Fibroblast of upper back skin (primary cell): Measurements from ENCODE around the gene CDK11A.
"Not testable (repeated sequence)": the region's sequence is repeated elsewhere in the genome, so short reads cannot be mapped to it uniquely, and the experiment has no call there.

Experiments used
- DNase-seq: peaks from one replicate; pipeline ENCODE4 v3.0.0-alpha.2; 2013

CDK11A gene

DNA sequence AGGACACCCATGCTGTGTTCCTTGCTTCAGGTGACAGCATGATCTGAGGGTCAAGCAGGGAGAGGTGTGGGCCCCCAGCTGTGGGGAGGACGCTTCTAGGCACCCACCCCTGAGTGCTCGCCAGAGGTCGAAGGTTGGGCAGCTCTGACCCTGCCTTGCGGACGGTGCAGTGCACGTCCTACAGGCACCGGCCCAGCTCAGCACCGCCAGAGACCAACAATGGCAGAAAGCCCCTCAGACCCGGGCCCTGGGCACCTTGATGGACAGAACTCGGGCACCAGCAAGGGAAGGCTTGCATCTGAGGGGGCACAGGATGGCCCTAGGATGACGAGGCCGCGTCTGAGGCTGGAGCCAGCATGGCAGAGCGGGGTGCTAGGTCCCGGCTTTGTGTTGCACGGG is 29.4 kb upstream of the CDK11A start:
- DNase-seq = no peak

DNA sequence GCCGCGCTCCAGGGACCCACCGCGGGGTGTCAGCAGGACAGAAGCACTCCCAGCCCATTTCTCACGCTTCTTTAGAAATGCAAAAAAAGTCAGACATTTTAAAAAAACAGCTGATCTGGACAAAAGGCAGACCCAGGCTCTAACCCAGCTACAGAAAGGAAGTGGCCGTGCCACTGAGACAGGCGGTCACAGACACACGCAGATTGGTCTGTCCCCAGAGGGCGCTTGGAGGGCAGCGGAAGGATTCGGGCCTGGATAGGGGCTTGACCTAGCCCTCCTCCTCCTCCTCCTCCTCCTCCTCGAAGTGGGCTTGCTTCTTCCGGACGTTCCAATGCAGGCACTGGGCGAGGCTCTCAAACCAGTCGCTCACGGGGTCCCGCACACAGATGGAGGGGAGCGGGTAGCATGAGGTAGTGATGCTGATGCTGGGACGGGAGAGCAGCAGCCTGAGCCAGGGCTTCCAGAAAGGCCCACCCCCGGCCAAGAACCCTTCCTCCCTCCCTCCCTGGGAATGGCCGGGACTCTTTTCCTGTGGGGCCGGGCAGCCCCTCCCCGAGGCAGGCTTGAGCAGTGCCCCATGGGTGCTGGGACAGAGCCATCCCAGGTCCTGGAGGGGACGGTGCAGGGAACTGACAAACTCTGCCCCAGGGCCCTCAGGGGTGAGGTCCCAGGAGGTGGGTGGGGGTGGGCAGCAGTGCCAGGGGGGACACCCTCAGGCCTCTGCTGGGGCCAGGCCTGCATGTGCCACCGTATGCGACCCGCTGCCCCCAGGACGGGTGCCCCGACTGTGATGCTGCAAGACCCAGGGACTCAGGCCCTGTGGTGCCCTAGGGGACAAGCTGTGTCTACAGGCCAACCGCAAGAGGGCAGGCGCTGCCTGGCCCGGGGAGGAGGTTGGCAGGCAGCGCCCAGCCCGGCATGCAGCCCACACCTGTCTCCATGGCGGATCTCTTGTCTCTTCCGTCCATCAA is 28.8 kb upstream of the CDK11A start:
- no peak for DNase-seq

DNA sequence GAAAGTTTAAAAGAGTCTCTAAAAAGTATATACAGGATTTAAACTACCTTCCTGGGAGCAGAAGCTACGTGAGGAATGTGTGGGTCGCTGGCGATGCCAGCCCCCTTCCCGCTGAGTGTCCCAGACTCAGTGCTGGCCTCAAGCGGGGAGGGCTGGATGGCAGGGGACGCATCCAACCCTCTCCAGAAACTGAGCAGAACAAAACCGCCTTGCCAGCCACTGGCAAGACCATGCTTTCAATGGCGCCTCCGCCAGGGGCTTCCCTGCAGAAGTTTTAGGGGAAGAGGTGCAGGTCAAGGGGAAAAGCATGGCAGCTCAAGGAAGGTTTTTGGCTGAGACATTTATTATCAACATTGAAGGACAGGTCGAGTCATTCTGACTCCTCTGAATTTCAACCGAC is 28.0 kb upstream of the CDK11A start:
- no peak for DNase-seq

DNA sequence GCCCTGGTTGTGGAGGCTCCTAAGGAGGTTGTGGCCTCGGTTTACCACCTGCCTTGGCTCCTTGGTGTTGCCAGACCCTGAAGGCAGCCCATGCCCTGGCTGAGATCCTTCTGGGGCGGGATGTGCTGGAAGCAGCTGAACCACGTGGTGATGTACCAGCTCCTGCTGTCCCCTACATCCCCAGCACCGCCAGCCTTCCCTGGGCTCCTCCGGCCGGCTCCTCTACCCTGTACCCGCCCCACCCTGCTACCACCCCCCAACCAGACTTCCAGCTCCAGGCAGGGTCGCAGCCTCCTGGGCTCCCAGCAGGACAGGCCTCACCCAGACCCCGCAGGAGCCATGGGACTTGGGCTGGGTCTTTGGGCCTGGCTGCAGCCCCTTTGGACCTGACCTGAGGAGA is 25.8 kb upstream of the CDK11A start:
- not testable (repeated sequence) for DNase-seq

DNA sequence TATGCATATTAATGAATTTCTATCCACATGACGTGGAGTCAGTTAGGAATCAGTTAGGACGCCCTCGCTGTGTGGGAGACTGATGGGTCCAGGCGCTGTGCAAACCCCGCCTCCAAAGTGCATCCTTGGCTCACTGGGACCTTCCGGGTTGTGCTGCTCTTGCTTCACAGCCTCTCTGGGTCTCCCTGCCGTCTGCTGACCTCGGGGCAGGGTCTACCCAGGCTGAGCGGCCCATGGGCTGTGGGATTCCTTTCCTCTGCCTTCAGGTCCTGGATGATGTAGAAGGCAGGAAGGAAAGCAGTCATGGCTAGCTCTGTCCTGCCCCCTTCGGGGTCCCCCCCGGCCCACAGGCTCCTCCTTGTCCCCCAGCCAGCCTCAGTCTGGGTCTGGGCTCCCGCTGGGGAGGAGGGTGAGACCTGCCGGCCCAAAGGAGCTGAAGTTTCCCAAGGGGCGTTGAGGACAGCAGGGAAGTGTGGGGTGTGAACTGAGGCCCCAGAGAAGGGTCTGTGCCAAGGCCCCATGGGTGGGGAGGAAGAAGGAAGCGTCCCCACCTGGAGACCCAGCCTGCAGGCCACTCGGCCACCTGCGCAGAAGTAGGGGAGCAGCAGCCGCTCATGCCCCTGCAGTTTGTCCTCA is 24.6 kb upstream of the CDK11A start:
- no peak for DNase-seq

DNA sequence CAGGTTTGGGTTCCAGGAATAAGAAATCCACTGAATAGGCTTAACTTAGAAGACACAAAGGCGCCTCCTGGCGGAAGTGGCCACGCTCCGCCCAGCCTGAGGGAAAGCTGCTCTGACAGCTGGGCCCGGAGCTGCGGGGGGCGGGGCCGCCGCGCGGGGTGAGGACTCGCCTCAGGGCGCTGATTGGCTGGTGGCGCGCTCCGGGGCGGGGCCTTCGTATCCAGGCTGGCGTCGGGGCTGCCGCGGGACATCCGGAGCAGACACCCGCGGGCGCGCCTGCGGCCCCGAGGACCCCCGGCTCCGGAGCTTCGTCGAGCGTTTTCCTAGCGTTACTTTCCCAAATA is 22.4 kb upstream of the CDK11A start:
- not testable (repeated sequence) for DNase-seq

DNA sequence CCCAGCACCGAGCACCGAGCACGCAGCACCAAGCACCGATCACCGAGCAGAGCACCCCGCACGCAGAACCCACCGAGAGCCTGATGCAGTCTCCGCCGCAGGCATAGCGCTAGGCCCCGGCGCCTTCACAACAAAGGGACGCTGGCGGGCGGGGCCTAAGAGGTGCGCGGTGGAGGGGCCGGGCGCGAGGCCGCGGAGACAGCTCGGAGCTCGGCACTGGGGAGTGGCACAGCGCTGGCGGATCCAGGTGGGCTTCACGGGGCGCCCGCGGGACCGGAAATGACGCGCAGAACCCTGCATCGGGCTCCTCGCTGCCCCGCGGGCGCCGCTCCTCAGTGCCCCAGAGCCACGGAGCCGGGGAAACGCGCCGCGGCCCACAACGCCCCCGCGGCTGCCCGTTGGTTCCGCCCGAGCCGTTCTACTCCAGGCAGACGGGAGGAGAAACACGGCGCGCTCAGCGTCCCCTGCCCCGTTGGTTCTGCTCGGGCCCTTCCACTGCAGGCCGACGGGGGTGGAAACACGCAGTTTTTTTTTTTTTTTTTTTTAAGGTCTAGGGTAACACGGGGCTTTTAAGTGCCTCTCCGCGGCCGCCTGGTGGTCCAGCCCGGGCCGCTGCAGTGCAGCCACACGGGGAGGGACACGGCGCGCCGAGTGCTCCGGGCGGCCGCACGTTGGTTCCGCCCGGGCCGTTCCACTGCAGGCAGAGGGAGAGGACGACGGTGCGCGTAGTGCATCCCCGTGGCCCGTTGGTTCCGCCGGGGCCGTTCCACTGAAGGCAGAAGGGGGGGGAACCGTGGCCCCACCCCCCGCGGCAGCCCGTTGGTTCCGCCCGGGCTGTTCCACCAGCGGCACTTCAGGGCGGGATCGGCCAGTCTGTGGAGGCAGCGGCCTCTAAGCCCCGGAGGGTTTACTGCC is 21.8 kb upstream of the CDK11A start:
- DNase-seq = peak; percentile 70

DNA sequence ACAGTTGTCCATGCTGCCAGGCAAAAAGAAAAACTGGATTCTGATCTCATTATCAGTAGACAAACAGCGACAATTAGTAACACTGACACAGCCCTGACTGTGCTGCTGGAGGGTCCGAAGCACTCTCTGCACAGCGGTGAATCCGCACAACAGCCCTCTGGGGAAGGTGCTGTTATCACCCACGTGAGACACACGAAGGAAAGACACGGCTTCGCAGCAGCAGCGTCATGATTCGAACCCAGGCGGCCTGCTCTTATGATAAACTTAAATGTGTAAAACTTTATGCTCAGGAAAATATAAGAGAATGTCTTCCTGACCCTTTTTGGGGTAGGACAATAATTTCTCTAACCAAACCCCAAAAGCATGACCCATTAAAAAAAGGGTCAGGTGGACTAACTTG is 18.4 kb upstream of the CDK11A start:
- not testable (repeated sequence) for DNase-seq

DNA sequence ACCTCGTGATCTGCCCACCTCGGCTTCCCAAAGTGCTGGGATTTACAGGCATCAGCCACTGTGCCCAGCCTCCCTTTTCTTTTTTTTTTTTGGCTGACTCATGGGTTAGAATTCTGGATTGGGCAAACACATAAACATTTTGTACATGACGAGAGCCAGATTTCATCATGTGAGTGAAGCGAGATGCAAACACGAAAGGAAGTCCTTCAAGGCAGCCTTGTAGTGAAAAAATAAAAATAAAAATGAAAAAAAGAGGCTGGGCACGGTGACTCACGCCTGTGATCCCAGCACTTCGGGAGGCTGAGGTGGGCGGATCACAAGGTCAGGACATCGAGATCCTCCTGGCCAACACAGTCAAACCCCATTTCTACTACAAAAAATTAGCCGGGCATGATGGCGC is 16.9 kb upstream of the CDK11A start:
- peak; percentile 65 for DNase-seq

DNA sequence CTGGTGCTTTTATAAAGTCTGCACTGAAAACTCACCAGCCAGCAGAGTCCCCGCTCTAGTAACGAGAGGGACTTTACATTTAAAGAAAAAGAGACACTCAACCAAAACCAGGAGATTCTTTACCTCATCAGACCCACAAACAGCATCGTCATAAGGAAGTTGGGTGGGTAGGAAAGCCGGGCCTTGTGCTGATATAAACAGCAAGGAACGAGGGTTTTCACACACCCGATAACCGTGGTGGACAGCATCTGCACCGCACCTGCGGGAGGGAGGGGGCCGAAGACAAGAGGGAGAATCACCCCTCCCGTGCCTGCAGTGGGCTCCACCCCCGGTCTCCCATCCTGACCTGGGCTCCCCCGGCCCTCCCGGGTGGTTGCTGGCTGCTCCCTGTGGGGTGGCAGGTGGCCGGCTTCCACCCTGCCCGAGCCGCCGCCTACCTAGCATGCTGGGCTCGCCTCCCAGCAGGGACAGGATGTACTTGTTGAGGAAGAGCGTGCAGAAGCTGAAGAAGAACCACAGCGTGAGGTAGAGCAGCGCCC is 14.7 kb upstream of the CDK11A start:
- DNase-seq = not testable (repeated sequence)

DNA sequence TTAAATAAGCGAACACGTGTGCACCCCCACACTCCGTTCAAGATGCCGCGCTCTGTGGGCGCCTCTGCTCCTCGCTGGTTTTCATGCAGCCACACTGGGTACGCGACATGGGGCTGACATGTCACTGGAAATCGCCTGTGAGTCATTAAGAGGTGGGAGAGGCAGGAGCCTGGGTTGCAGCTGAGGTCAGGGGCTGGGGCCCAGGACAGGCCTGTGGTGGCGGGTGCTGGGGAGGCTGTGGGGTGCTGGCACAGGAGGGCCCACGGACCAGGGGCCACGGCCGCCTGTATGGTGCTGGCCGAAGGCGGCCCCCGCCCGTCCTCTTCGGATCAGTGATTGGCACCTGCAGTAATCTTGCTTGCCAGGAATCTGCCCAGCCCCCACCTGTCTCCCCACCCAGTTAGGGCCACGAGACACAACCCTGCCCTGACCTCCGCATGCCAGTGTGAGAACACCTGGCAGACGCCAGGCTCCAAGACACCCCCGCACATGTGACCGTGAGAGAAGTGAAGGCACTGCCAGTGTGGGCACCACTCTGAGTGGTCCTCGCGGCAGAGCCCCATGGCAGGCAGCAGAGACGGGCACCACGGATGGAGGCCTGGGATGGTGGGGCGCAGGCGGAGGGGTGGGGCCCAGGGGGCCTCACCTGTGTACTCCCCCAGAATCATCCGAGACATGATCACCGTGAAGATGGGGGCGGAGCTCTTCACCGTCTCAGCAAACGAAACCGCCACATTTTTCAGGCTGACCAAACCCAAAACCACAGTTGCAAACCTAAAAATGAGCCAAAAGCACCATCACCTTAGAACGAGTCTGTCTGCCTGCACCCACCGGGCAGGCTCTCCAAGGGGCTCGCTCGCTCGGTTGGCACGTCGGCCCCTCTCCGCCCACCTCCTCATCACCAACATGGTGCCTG is 13.8 kb upstream of the CDK11A start:
- DNase-seq = not testable (repeated sequence)

DNA sequence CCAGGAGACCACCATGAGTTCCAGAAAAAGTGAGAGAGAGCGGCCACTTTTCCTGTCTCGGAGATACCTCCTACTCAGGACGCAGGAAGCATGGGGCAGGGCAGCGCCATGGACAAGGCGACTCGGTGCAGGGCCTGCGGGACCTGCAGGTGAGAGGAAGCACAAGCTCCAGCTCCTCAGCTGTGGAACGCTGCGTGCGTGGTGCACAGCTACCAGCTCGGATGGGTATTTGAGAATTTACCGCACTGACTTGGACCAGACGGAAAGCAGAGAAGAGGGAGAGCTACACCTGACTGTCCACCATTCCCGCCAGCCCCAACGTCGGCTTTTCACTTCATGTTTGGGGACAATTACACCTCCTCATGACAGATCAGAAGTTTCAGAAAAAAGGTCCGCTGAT is 8.2 kb upstream of the CDK11A start:
- DNase-seq = no peak

DNA sequence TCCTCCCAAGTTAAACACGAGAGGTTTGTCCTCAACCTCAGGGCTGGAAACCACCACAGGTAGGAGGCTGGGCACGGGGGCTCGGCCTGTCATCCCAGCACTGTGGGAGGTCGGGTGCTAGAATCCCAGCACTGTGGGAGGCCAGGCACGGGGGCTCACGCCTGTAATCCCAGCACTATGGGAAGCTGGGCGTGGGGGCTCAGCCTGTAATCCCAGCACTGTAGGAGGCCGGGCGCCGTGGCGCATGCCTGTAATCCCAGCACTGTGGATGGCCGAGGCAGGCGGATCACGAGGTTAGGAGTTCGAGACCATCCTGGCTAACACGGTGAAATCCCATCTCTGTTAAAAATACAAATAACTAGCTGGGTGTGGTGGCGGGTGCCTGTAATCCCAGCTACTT is 6.7 kb upstream of the CDK11A start:
- DNase-seq = no peak

DNA sequence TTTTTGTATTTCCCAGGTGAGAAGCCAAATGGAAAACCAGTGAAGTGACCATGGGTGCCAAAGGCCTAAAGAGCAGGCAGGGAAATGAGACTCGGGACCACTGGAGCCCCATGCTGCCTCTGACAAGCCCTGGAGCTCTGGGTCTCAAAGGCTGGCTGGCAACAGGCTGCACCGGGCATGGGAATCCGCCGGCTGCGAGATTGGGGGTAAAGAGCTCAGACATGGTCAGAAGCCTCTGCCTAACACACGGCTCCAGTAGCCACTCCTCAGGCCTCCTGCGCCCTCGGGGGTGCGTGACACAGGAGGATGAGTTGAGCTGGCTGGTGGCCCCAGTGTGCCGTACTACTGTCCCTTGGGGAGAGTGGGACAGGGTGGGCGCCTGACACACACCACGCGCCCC is 6.1 kb upstream of the CDK11A start:
- DNase-seq = not testable (repeated sequence)

DNA sequence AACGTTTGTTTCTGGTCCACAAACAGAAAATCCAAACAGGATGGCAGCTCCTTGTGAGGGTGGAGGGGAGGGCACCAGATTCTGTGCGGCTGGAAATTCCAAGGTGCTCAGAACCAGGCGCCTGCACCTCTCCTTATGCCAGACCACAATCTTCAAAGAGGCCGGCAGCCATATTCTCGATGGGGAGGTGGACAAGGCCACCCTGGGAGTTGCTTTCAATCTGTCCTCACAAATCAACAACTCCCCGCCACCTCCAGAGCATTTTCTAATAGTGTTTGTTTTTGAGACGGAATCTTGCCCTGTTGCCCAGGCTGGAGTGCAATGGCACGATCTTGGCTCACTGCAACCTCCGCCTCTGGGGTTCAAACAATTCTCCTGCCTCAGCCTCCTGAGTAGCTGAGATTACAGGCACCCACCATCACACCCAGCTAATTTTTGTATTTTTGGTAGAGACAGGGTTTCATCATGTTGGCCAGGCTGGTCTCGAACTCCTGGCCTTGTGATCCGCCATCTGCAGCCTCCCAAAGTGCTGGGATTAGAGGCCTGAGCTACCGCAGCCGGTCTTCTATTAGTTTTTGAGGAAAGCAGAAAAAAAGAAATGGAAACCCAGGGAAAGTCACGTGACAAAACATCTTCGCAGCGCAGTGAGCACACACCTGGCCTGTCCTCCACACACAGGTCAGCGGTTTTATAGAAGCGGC is 5.1 kb upstream of the CDK11A start:
- not testable (repeated sequence) for DNase-seq

DNA sequence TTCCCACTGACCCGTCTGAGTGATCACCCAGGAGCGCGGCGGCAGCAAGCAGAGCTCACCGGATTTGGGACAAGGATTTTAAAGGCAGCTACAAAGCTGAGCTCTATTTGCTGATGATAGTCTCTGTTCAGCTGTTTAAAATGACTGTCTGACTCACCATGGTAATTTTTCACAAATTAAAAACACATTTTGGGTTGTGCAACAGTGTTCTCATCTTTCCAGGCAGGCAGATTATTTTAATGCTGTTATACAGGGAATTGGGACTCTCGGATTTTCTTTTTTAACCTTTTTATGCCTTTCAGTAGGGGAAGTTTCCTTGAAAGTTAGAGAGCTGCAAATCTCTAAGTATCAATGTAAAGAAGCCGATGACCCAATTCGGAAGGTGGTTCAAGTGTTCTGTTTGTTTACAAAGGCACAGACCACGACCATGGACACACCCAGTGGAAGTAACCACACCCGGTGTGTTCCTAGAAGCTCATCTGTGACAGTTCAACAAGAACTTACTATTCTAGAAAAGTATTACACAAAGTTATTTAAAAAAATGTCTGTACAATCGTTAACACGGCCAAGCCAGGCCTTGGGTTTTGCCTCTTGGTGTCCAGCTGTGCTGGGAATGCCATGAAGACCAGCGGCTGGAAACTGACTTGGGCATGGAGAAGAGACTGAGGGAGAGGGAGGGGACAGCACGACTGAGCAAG is 4.3 kb upstream of the CDK11A start:
- DNase-seq = peak; percentile 49

DNA sequence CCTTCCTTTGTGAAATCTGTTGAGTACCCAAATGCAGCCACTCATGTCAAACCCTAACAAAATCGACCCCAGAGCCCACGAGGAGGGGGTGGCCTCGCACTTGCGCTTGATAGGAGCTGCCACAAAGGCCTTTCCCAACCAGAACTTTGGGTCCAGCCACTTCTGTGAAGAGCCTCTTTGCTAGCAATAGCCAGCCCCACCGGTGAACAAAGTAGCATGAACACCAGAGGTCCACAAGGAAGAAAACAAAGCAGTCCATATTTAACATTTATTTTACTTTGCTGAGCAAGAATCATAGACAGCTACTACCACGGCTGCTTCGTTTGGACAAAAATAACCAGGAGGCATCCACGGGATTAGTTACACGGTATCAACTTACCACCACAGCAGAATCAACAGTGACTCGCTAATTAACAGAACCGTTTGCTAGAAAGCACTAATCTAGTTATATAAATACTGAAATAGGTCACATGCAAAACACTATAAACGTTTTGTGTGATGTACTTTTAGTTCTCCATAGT is 3.0 kb upstream of the CDK11A start:
- DNase-seq = not testable (repeated sequence)

DNA sequence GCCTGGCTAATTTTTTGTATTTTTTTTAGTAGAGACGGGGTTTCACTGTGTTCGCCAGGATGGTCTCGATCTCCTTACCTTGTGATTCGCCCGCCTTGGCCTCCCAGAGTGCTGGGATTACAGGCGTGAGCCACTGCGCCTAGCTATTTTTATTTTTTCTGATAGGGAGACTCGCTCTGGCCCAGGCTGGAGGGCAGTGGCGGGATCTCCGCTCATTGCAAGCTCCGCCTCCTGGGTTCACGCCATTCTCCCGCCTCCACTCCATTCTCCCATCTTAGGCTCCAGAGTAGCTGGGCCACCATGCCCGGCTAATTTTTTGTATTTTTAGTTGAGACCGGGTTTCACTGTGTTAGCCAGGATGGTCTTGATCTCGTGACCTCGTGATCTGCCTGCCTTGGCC is 1.9 kb upstream of the CDK11A start:
- DNase-seq = not testable (repeated sequence)

DNA sequence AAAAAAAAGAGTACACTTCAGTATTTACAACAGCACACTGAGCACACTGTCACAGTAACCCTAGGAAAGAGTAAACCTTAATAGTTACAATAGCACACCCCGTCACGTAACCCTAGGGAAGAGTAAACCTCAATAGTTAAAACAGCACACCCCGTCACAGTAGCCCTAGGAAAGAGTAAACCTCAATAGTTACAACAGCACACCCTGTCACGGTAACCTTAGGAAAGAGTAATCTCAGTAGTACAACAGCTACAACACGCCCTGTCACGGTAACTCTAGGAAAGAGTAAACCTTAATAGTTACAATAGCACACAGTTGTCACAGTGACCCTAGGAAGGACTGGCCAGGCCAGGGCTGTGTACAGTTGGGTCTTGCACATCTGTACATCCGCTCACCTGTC is 3.0 kb downstream of the CDK11A start:
- no peak for DNase-seq
